H1 (cell line): ENCODE measurements around the gene EPDR1. TPM values are rescaled to one million over a fixed set of nuclear protein-coding genes. Genes with fewer than 3 reads are reported as not detected.

Experiments
- CTCF ChIA-PET: fragments of 300-600 bp; sonication (Branson Sonifier 250); formaldehyde crosslinking; loops from one replicate; lab custom pipeline; 2021; ENCODE audit not compliant: partially characterized antibody; lab: Charles Lee
- POLR2A ChIA-PET: fragments of 300-600 bp; sonication (Branson Sonifier 250); formaldehyde crosslinking; loops from one replicate; lab custom pipeline; 2021; ENCODE audit warnings: inconsistent platforms; ENCODE audit not compliant: partially characterized antibody; lab: Charles Lee
- DNase-seq, 2 experiments: peaks; one replicate each; pipeline versions ENCODE4 v3.0.0 to v3.0.0-alpha.2; 2010 to 2022; ENCODE audit warnings: low spot score in 2 of 2, low read depth in 1 of 2, mixed read lengths in 1 of 2
- FAIRE-seq: peaks from 2 replicates; lab custom pipeline; 2011; peaks lifted over from hg19 to GRCh38; lab: Jason Lieb, UNC
- H2AFZ ChIP-seq: 2 replicates; pipeline ENCODE4 v1.8.1; 2012; ENCODE audit warnings: low read length, inconsistent platforms
- H2AK5ac ChIP-seq: 2 replicates; pipeline ENCODE4 v1.6.1; 2013; ENCODE audit warnings: low read depth, low read length
- H2BK120ac ChIP-seq: replicated peaks from 2 replicates; pipeline ENCODE3; 2013; ENCODE audit warnings: low read depth, low read length, inconsistent platforms
- H2BK12ac ChIP-seq: 2 replicates; pipeline ENCODE4 v1.6.1; 2013; ENCODE audit warnings: low read depth, low read length
- H2BK15ac ChIP-seq: 2 replicates; pipeline ENCODE4 v1.6.1; 2013; ENCODE audit warnings: low read length
- H2BK20ac ChIP-seq: 2 replicates; pipeline ENCODE4 v1.6.1; 2013; ENCODE audit warnings: low read length
- H2BK5ac ChIP-seq: 2 replicates; pipeline ENCODE4 v1.6.1; 2013; ENCODE audit warnings: low read depth, low read length
- H3K14ac ChIP-seq: 2 replicates; pipeline ENCODE4 v1.6.1; 2013; ENCODE audit warnings: inconsistent platforms; ENCODE audit not compliant: insufficient read length
- H3K18ac ChIP-seq: 2 replicates; pipeline ENCODE4 v1.6.1; 2013; ENCODE audit warnings: low read length; ENCODE audit errors: extremely low read depth
- H3K23ac ChIP-seq: 2 replicates; pipeline ENCODE4 v1.6.1; 2013; ENCODE audit warnings: inconsistent platforms; ENCODE audit not compliant: insufficient read length
- H3K23me2 ChIP-seq: 2 replicates; pipeline ENCODE4 v1.6.1; 2013; ENCODE audit warnings: low read depth, low read length
- H3K27ac ChIP-seq: 2 replicates; pipeline ENCODE4 v1.6.1; 2011; ENCODE audit warnings: low read depth, low read length, inconsistent platforms
- H3K27me3 ChIP-seq, 4 experiments: replicated peaks in 1 of 4; 1 replicate in 1 of 4; 2 replicates in 3 of 4; pipeline versions ENCODE4 v1.6.1 to v1.8.1; 2011 to 2013; ENCODE audit warnings: low read length in 3 of 4, mild to moderate bottlenecking in 3 of 4, inconsistent platforms in 2 of 4, mixed read lengths in 2 of 4, moderate library complexity in 1 of 4; ENCODE audit not compliant: control insufficient read depth in 3 of 4, insufficient read depth in 3 of 4; ENCODE audit errors: extremely low read depth in 1 of 4
- H3K36me3 ChIP-seq, 4 experiments: 2 replicates each; pipeline versions ENCODE4 v1.6.1 to v1.8.1; 2011 to 2013; ENCODE audit warnings: mild to moderate bottlenecking in 4 of 4, low read length in 3 of 4, moderate library complexity in 2 of 4, control low read depth in 1 of 4, inconsistent platforms in 1 of 4; ENCODE audit not compliant: insufficient read depth in 4 of 4, control insufficient read depth in 2 of 4
- H3K4ac ChIP-seq: replicated peaks from 2 replicates; pipeline ENCODE3; 2013; ENCODE audit warnings: low read length, low read depth, mixed read lengths, inconsistent platforms; ENCODE audit not compliant: insufficient read length
- H3K4me1 ChIP-seq, 4 experiments: replicated peaks in 1 of 4; 1 replicate in 1 of 4; 2 replicates in 3 of 4; pipeline versions ENCODE4 v1.6.1 to v1.8.1; 2011 to 2013; ENCODE audit warnings: low read length in 3 of 4, inconsistent platforms in 2 of 4, mixed read lengths in 1 of 4; ENCODE audit not compliant: insufficient read depth in 4 of 4, control insufficient read depth in 3 of 4
- H3K4me2 ChIP-seq, 2 experiments: 2 replicates each; pipeline versions ENCODE4 v1.6.1 to v1.8.1; 2011 to 2013; ENCODE audit warnings: low read depth in 2 of 2, low read length in 2 of 2, control low read depth in 1 of 2, inconsistent platforms in 1 of 2, mild to moderate bottlenecking in 1 of 2; ENCODE audit not compliant: insufficient read depth in 1 of 2
- H3K4me3 ChIP-seq, 4 experiments: fragments of 200-600, 300-600 bp in 1 of 4; sonication (generic), shearing (Covaris generic), sonication (Bioruptor Twin) in 1 of 4; 2 replicates each; pipeline versions ENCODE4 v1.5.1 to v1.8.1; 2011 to 2016; ENCODE audit warnings: low read length in 4 of 4, low read depth in 3 of 4, control low read depth in 2 of 4, inconsistent platforms in 2 of 4, mild to moderate bottlenecking in 2 of 4, mixed read lengths in 1 of 4, moderate library complexity in 1 of 4; ENCODE audit not compliant: insufficient read depth in 2 of 4; ENCODE audit errors: extremely low read depth in 1 of 4
- H3K56ac ChIP-seq: replicated peaks from 2 replicates; pipeline ENCODE3; 2013; ENCODE audit warnings: low read depth, mild to moderate bottlenecking, mixed read lengths, low read length, inconsistent platforms; ENCODE audit not compliant: insufficient read length
- H3K79me1 ChIP-seq: 2 replicates; pipeline ENCODE4 v1.6.1; 2013; ENCODE audit warnings: low read depth, low read length, control low read depth
- H3K79me2 ChIP-seq, 2 experiments: 2 replicates each; pipeline versions ENCODE4 v1.6.1 to v1.8.1; 2012 to 2013; ENCODE audit warnings: low read length in 2 of 2, mild to moderate bottlenecking in 2 of 2, inconsistent platforms in 1 of 2; ENCODE audit not compliant: insufficient read depth in 2 of 2, control insufficient read depth in 1 of 2
- H3K9ac ChIP-seq, 4 experiments: replicated peaks in 1 of 4; 1 replicate in 1 of 4; 2 replicates in 3 of 4; pipeline versions ENCODE4 v1.6.1 to v1.8.1; 2011 to 2013; ENCODE audit warnings: low read depth in 3 of 4, low read length in 3 of 4, control low read depth in 2 of 4, mild to moderate bottlenecking in 2 of 4, moderate library complexity in 2 of 4, inconsistent platforms in 1 of 4; ENCODE audit errors: extremely low read depth in 1 of 4
- H3K9me3 ChIP-seq, 2 experiments: 2 replicates each; pipeline versions ENCODE4 v1.6.1 to v1.8.1; 2012 to 2013; ENCODE audit warnings: mild to moderate bottlenecking in 2 of 2, moderate library complexity in 2 of 2, control low read depth in 1 of 2, inconsistent platforms in 1 of 2, low read depth in 1 of 2, low read length in 1 of 2, mixed read lengths in 1 of 2; ENCODE audit not compliant: insufficient read depth in 2 of 2
- H4K20me1 ChIP-seq, 2 experiments: replicated peaks in 1 of 2; 2 replicates each; pipeline versions ENCODE3 to v1.8.1; 2011 to 2013; ENCODE audit warnings: inconsistent platforms in 2 of 2, low read length in 2 of 2, mild to moderate bottlenecking in 1 of 2; ENCODE audit not compliant: insufficient read depth in 2 of 2, control insufficient read depth in 1 of 2
- H4K5ac ChIP-seq: 2 replicates; pipeline ENCODE4 v1.6.1; 2013; ENCODE audit warnings: low read length, low read depth, mixed read lengths, inconsistent platforms; ENCODE audit not compliant: insufficient read length
- H4K8ac ChIP-seq: 2 replicates; pipeline ENCODE4 v1.8.0; 2013; ENCODE audit warnings: mild to moderate bottlenecking, moderate library complexity, low read length, inconsistent platforms; ENCODE audit not compliant: insufficient read depth; ENCODE audit errors: extremely low read depth
- H4K91ac ChIP-seq: replicated peaks from 2 replicates; pipeline ENCODE3; 2013; ENCODE audit warnings: low read length, mixed read lengths, inconsistent platforms; ENCODE audit not compliant: insufficient read length
- ASH2L ChIP-seq: fragments of 200-600, 300-600 bp; sonication (generic); IDR thresholded peaks from one replicate; pipeline ENCODE4 v1.7.1; 2017; ENCODE audit warnings: low read length
- BCL11A ChIP-seq, 2 experiments: IDR thresholded peaks; one replicate each; pipeline ENCODE4 v1.6.1; 2011; ENCODE audit warnings: low read depth in 2 of 2, low read length in 2 of 2, mild to moderate bottlenecking in 2 of 2
- CEBPB ChIP-seq: IDR thresholded peaks from 2 replicates; pipeline ENCODE4 v1.6.1; 2012; ENCODE audit warnings: low read depth, low read length
- EP300 ChIP-seq, 2 experiments: IDR thresholded peaks; 1 replicate in 1 of 2; 2 replicates in 1 of 2; pipeline ENCODE4 v1.6.1; 2011 to 2012; ENCODE audit warnings: low read depth in 2 of 2, low read length in 2 of 2, mild to moderate bottlenecking in 2 of 2, borderline replicate concordance in 1 of 2, inconsistent platforms in 1 of 2, moderate library complexity in 1 of 2
- EZH2 ChIP-seq: fragments of 200-600 bp; sonication (generic); IDR thresholded peaks from 2 replicates; pipeline ENCODE4 v1.7.1; 2012; ENCODE audit warnings: low read depth, mild to moderate bottlenecking, moderate library complexity, low read length, inconsistent platforms; ENCODE audit not compliant: severe bottlenecking
- FOSL1 ChIP-seq: IDR thresholded peaks from 2 replicates; pipeline ENCODE4 v1.6.1; 2011; ENCODE audit warnings: mild to moderate bottlenecking, low read depth, low read length, moderate library complexity; ENCODE audit not compliant: insufficient read depth
- GABPA ChIP-seq: IDR thresholded peaks from 2 replicates; pipeline ENCODE4 v1.6.1; 2011; ENCODE audit warnings: mild to moderate bottlenecking, low read length, moderate library complexity, borderline replicate concordance; ENCODE audit not compliant: insufficient read depth
- SP2 ChIP-seq: IDR thresholded peaks from 2 replicates; pipeline ENCODE4 v1.6.1; 2012; ENCODE audit warnings: mild to moderate bottlenecking, low read length, inconsistent platforms
- SP4 ChIP-seq: IDR thresholded peaks from 2 replicates; pipeline ENCODE4 v1.6.1; 2012; ENCODE audit warnings: low read length, inconsistent platforms
- YY1 ChIP-seq: IDR thresholded peaks from 2 replicates; pipeline ENCODE4 v1.6.1; 2011; ENCODE audit warnings: low read depth, mild to moderate bottlenecking, low read length
- WGBS, 2 experiments: shearing (Covaris generic) in 1 of 2; methylation state at CpG; one replicate each; pipeline versions ENCODE4 v1.1.6 to v1.1.7; 2013 to 2015; ENCODE audit warnings: low lambda C conversion rate in 2 of 2, mixed read lengths in 2 of 2, inconsistent platforms in 1 of 2, low coverage in 1 of 2, missing lambda C conversion rate in 1 of 2; ENCODE audit not compliant: insufficient replicate concordance in 2 of 2, insufficient coverage in 1 of 2, insufficient read length in 1 of 2; ENCODE audit errors: extremely low coverage in 1 of 2, missing lambda C conversion rate in 1 of 2; 5-methylcytosine and 5-hydroxymethylcytosine counted together
- polyA plus RNA-seq, 7 experiments: library from polyadenylated mRNA; depleted of rRNA in 3 of 7; stranded (reverse) in 5 of 7; unstranded in 2 of 7; fragments of >200 nt in 5 of 7; fragments of 200-250 nt in 2 of 7; gene quantifications; 1 replicate in 5 of 7; 2 replicates in 1 of 7; 4 replicates in 1 of 7; pipeline versions ENCODE4 v1.2.1 to v1.2.3, GENCODE V29; 2011 to 2013; ENCODE audit warnings: missing spikeins in 2 of 7, mixed read lengths in 2 of 7
- total RNA-seq: library from RNA; stranded (reverse); fragmentation: NEBNext Ultra II Directional; extraction: Animal tissue kit (Norgen Biotek cat#: 25700); gene quantifications from 2 replicates; pipeline ENCODE4 v1.2.1, GENCODE V29; 2021

EPDR1 gene
- total and polyA plus RNA-seq, 2 of the 8 experiments (the other 6 are each of a cell fraction or from before 2014, with no cell fraction given): 6.4 to 8.2 TPM

GRCh38 chr7:37943905-37944736 lies 23.7 kb downstream of the EPDR1 start:
- Histone ChIP-seq H3K4me2 (no peak overlapping the region), H3K4me3 (no peak overlapping the region), H4K8ac (no peak overlapping the region), H3K4me1 (peaks cover 0 to 6% (median 4%) of the 10 kb centered on the region in 4 experiments; a peak in 3 of 7 replicates), H2AK5ac (no peak overlapping the region), H2BK12ac (no peak overlapping the region), H3K27ac (no peak overlapping the region), H2BK15ac (no peak overlapping the region), H4K5ac (no peak overlapping the region), H3K18ac (no peak overlapping the region), H3K36me3 (no peaks in the 10 kb centered on the region), H4K91ac (no peak overlapping the region), H3K79me2 (no peaks in the 10 kb centered on the region), H2BK120ac (no peak overlapping the region), H3K4ac (no peak overlapping the region), H2BK20ac (no peak overlapping the region), H3K56ac (no peak overlapping the region), H3K14ac (no peak overlapping the region), H3K9ac (no peak overlapping the region), H3K27me3 (no peaks in the 10 kb centered on the region), H2AFZ (no peak overlapping the region), H4K20me1 (no peaks in the 10 kb centered on the region), H3K9me3 (0 out of 4 replicates have a peak, but pooled peaks cover 0 to 2% of the 10 kb centered on the region in 2 experiments), H3K79me1 (no peaks in the 10 kb centered on the region; the same call in 1 of the 2 replicates), H2BK5ac (no peak overlapping the region), H3K23ac (no peak overlapping the region), H3K23me2 (no peaks in the 10 kb centered on the region)
- FAIRE-seq (no peak), DNase-seq (no peak)
- WGBS, 2 experiments: 87% methylated on average over 8 of the region's 8 CpGs; no CpG with 5 or more reads in 1 of the 2 experiments
- TF ChIP-seq YY1: no peak
- no peak for TF ChIP-seq GABPA
- TF ChIP-seq EZH2: no peak
- no peak for TF ChIP-seq CEBPB
- no peak for TF ChIP-seq SP2
- no peak for TF ChIP-seq BCL11A (IDR thresholded peaks at IDR 0.05; ENCODE audit: low read depth in 2 of 2, low read length in 2 of 2)
- no peak for TF ChIP-seq ASH2L
- TF ChIP-seq EP300 (IDR thresholded peaks at IDR 0.05; ENCODE audit: borderline replicate concordance in 1 of 2, low read depth in 2 of 2, low read length in 2 of 2): no peak
- no peak for TF ChIP-seq FOSL1
- TF ChIP-seq SP4: no peak
- CTCF ChIA-PET: interaction anchor here (1.5 to 1.7 kb wide), 2 partner anchors 25 to 27 kb away, joined by 4 to 5 read pairs; partner anchors contain the start of gene SFRP4
- POLR2A ChIA-PET: no interaction called here
